ACC112 (cell line): ENCODE results near the gene WNT3A.
A peak's percentile ranks its signal among the peaks of the same experiment; 100 is the strongest.

ENCODE experiments used
- H2AFZ ChIP-seq: fragments of 200-600 bp; sonication (generic); one replicate; pipeline ENCODE4 v1.6.0; 2017; ENCODE audit warnings: antibody characterized with exemption, low read length; ENCODE audit not compliant: unreplicated experiment
- H3K27ac ChIP-seq: fragments of 200-600 bp; sonication (generic); 2 replicates; pipeline ENCODE4 v1.5.1; 2014; ENCODE audit warnings: low read depth, mild to moderate bottlenecking, antibody characterized with exemption, low read length, moderate library complexity
- H3K27me3 ChIP-seq: fragments of 200-600 bp; sonication (generic); 2 replicates; pipeline ENCODE4 v1.6.1; 2014; ENCODE audit warnings: mild to moderate bottlenecking, antibody characterized with exemption, low read length, moderate library complexity, mixed read lengths; ENCODE audit not compliant: insufficient read depth
- H3K36me3 ChIP-seq: fragments of 200-600 bp; sonication (generic); 2 replicates; pipeline ENCODE4 v1.6.1; 2016; ENCODE audit warnings: mild to moderate bottlenecking, antibody characterized with exemption, low read length, moderate library complexity, mixed read lengths; ENCODE audit not compliant: insufficient read depth
- H3K4me1 ChIP-seq: fragments of 200-600 bp; sonication (generic); one replicate; pipeline ENCODE4 v1.6.1; 2016; ENCODE audit warnings: low read length, mixed read lengths; ENCODE audit not compliant: insufficient read depth, unreplicated experiment, control insufficient read depth
- H3K4me3 ChIP-seq: fragments of 200-600 bp; sonication (generic); 2 replicates; pipeline ENCODE4 v1.5.1; 2014; ENCODE audit warnings: mild to moderate bottlenecking, low read depth, low read length
- H3K79me2 ChIP-seq: fragments of 200-600 bp; sonication (generic); one replicate; pipeline ENCODE4 v1.6.0; 2016; ENCODE audit warnings: low read length; ENCODE audit not compliant: control insufficient read depth, unreplicated experiment, insufficient read depth

The WNT3A gene

DNA sequence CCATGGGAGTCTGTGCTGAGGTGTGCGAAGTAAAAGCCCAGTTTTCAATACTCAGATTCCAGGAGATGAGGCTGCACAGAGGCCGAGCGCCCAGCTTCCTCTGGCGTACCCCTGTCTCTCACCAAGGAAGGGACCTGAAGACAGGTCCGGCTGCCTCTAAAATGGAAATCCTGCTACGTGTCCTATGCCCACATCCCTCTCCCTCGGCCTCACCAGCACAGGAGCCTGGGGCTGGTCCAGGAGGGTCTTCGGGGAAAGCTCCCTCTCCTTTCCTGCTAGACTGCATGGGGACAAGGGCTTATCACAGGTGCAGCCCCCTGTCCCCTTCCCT, 101.9 kb downstream of the WNT3A start:
- Histone ChIP-seq H3K4me1 (peaks cover 15% of the 10 kb centered on the region), H2AFZ (peak overlapping the region; percentile 26), H3K4me3 (peak overlapping the region; percentile 89), H3K27me3 (no peaks in the 10 kb centered on the region), H3K79me2 (peaks cover 11% of the 10 kb centered on the region), H3K27ac (no peak overlapping the region), H3K36me3 (no peaks in the 10 kb centered on the region)

DNA sequence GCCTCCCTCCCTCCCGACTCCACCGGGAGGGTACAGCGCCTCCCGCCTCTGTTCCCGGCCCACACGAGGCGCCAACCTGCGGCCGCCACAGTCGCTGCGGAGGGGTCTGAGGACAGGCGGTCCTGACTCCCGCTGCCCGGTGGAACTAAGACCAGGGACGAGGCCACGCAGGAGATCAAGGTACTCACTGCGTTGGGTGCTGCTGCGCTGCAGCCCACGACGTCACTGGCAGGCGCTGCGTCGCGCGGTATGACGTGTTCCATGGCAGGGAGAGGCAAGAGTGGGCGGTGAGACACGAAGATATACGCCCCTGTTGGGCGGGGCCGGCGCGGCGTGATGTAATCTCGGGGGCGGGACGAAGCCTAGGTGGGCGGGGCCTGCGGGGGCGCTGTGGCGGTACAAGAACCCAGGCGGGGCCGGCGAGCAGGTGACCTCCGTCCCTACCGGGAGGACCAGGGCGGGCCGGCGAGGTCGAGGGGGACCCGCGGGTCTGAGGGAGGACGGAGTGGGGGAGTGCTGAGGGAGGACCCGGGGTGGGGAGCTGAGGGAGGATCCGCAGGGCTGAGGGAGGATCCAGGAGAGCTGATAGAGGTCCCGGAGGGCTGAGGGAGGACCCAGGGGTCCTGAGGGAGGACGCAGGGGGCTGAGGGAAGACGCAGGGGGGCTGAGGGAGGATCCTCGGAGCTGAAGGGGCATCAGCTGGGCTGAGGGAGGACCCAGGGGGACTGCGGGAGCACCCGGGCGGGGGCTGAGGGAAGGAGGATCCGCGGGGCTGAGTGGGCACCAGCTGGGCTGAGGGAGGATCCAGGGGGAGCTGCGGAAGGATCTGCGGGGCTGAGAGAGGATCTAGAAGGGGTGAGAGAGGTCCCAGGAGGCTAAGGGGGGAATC, 102.5 kb downstream of the WNT3A start, which contains the start of gene MRPL55:
TSS of gene MRPL55 (minus strand) at position 227 of the 889 bp plus-strand sequence. CDS start 1,039 bp downstream, outside the sequence.
- H3K4me3 ChIP-seq, result peak within 1 kb of the TSS; percentile 89
- H2AFZ ChIP-seq, result peak within 1 kb of the TSS; percentile 94
- no peak within 1 kb of the TSS for H3K27ac ChIP-seq
- peaks cover 10% of the 10 kb centered on the region for H3K4me1 ChIP-seq
- H3K27me3 ChIP-seq, result no peaks in the 10 kb centered on the region
- peaks cover 11% of the 10 kb centered on the region for H3K79me2 ChIP-seq
- H3K36me3 ChIP-seq, result no peaks in the 10 kb centered on the region

DNA sequence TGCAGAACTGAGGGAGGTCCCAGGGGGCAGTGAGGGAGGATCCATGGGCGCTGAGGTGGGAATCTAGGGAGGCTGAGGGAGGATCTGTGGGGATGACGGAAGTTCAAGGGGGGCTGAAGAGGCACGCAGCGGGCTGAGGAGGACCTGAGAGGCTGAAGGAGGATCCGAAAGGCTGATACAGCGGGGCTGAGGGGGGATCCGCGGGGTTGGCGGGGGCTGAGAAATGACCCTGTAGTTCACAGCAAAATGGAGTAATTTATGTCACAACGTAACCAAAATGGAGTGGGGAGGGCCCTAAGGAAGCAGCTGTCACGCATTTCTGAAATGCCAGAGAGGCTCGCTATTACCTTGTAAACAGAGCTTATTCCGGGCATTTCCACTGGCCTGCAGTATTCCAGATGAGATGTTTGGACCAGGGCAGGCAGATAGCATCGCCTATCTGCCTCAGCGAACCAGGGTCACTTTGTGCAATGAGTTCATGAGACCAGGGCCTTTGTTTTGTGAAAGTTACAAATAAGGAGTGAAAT, 103.2 kb downstream of the WNT3A start:
- H3K79me2 ChIP-seq, result peaks cover 11% of the 10 kb centered on the region
- H2AFZ ChIP-seq, result peak overlapping the region; percentile 94
- peaks cover 7% of the 10 kb centered on the region for H3K4me1 ChIP-seq
- H3K27ac ChIP-seq, result no peak overlapping the region
- no peaks in the 10 kb centered on the region for H3K27me3 ChIP-seq
- peak overlapping the region; percentile 89 for H3K4me3 ChIP-seq
- no peaks in the 10 kb centered on the region for H3K36me3 ChIP-seq

DNA sequence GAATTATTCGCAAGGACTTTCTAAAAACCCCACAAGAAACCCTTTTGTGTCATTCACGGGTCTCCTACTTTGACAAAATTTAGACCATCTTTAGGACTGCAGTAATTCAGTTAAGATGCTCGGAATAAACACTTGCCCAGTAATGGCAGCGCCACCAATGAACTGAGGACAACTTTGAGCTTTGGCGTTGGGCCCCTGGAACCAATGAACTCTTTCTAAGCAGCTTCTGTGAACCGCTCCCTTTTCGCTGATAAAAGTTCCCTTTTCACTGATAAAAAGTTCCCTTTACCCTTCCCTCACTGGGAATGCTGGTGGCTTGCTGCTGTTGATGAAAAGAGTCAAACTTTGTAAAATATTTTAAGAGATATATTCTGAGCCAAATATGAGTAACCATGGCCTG, 103.8 kb downstream of the WNT3A start:
- Histone ChIP-seq H2AFZ (no peak overlapping the region), H3K4me3 (no peak overlapping the region; the same call in 1 of the 2 replicates), H3K4me1 (peaks cover 7% of the 10 kb centered on the region), H3K27ac (no peak overlapping the region), H3K79me2 (peaks cover 11% of the 10 kb centered on the region), H3K36me3 (no peaks in the 10 kb centered on the region), H3K27me3 (no peaks in the 10 kb centered on the region)
